GM12878 (cell line): ENCODE results near the gene WDR11. TPM values are rescaled to one million over a fixed set of nuclear protein-coding genes. Genes with fewer than 3 reads are reported as not detected.

Experiments used
- ATAC-seq: fragments of 200-7000 bp; cut with Tn5 transposase; 3 replicates; pipeline ENCODE4 v1.9.1; 2020; ENCODE audit warnings: mild to moderate bottlenecking, moderate library complexity
- BruUV-seq: library from RNA; stranded (reverse); fragments of 400-500 nt; replicated peaks from 2 replicates; lab custom pipeline; 2021; lab: Mats Ljungman, UMichigan
- CTCF ChIA-PET: fragments of 300-600 bp; sonication (Branson Sonifier 250); formaldehyde crosslinking; extraction: SDS; loops from one replicate; lab custom pipeline; 2021; ENCODE audit warnings: inconsistent platforms; lab: Yijun Ruan, JAX
- POLR2A ChIA-PET: fragments of 350-600 bp; formaldehyde crosslinking; extraction: SDS; loops from one replicate; lab custom pipeline; 2021; ENCODE audit warnings: inconsistent platforms; lab: Charles Lee
- RAD21 ChIA-PET: fragments of 300-600 bp; sonication (Branson Sonifier 250); formaldehyde crosslinking; loops from one replicate; lab custom pipeline; 2023; ENCODE audit warnings: antibody characterized with exemption; ENCODE audit not compliant: unreplicated experiment; lab: Charles Lee
- SMC1A ChIA-PET: fragments of 300-600 bp; sonication (Branson Sonifier 250); formaldehyde crosslinking; loops from one replicate; lab custom pipeline; 2023; ENCODE audit not compliant: unreplicated experiment, uncharacterized antibody; lab: Charles Lee
- DNase-seq: peaks from one replicate; pipeline ENCODE4 v3.0.0-alpha.2; 2011; ENCODE audit warnings: low read depth, low spot score
- FAIRE-seq: peaks from 3 replicates; lab custom pipeline; 2011; peaks lifted over from hg19 to GRCh38; lab: Jason Lieb, UNC
- H2AFZ ChIP-seq: 2 replicates; pipeline ENCODE4 v1.6.0; 2011; ENCODE audit warnings: low read depth, low read length, control low read depth; ENCODE audit not compliant: control insufficient read depth
- H3K27ac ChIP-seq: 2 replicates; pipeline ENCODE4 v1.5.1; 2011; ENCODE audit warnings: control low read depth; ENCODE audit not compliant: control insufficient read depth, insufficient read depth
- H3K27me3 ChIP-seq, 2 experiments: replicated peaks in 1 of 2; 2 replicates each; pipeline versions ENCODE4 v1.6.0 to v1.6.1; 2011; ENCODE audit warnings: low read length in 1 of 2; ENCODE audit not compliant: control insufficient read depth in 2 of 2, insufficient read depth in 2 of 2
- H3K36me3 ChIP-seq, 2 experiments: 2 replicates each; pipeline ENCODE4 v1.5.1; 2011; ENCODE audit warnings: low read length in 1 of 2; ENCODE audit not compliant: control insufficient read depth in 2 of 2, insufficient read depth in 2 of 2
- H3K4me1 ChIP-seq: 2 replicates; pipeline ENCODE4 v1.6.1; 2011; ENCODE audit warnings: mild to moderate bottlenecking, low read length, moderate library complexity, mixed read lengths; ENCODE audit not compliant: control insufficient read depth, insufficient read depth
- H3K4me2 ChIP-seq: 2 replicates; pipeline ENCODE4 v1.6.0; 2011; ENCODE audit warnings: control low read depth; ENCODE audit not compliant: control insufficient read depth, insufficient read depth
- H3K4me3 ChIP-seq: fragments of 200-600 bp; sonication (generic); 2 replicates; pipeline ENCODE4 v1.5.1; 2016
- H3K79me2 ChIP-seq: 2 replicates; pipeline ENCODE4 v1.6.0; 2011; ENCODE audit warnings: low read length; ENCODE audit not compliant: control insufficient read depth, insufficient read depth
- H3K9ac ChIP-seq: 2 replicates; pipeline ENCODE4 v1.8.0; 2011; ENCODE audit warnings: low read length, control low read depth, mixed read lengths; ENCODE audit not compliant: control insufficient read depth, insufficient read depth
- H3K9me3 ChIP-seq: replicated peaks from 3 replicates; pipeline ENCODE4 v1.5.1; 2011; ENCODE audit warnings: mild to moderate bottlenecking, low read length; ENCODE audit not compliant: control insufficient read depth, insufficient read depth
- H4K20me1 ChIP-seq: 2 replicates; pipeline ENCODE4 v1.6.0; 2011; ENCODE audit not compliant: control insufficient read depth, insufficient read depth
- ATF2 ChIP-seq: IDR thresholded peaks from 2 replicates; pipeline ENCODE4 v1.6.1; 2012; ENCODE audit warnings: low read length, inconsistent platforms
- CREB1 ChIP-seq: IDR thresholded peaks from 2 replicates; pipeline ENCODE4 v1.6.1; 2012; ENCODE audit warnings: low read depth, mild to moderate bottlenecking, inconsistent platforms
- IKZF1 ChIP-seq: fragments of 450-650 bp; conservative IDR thresholded peaks from 2 replicates; pipeline ENCODE4 v1.6.1; 2017; ENCODE audit warnings: antibody characterized with exemption, mild to moderate bottlenecking
- NFXL1 ChIP-seq: fragments of 450-650 bp; IDR thresholded peaks from 2 replicates; pipeline ENCODE4 v1.6.1; 2017; ENCODE audit warnings: antibody characterized with exemption, mild to moderate bottlenecking, borderline replicate concordance
- SMAD5 ChIP-seq: IDR thresholded peaks from 2 replicates; pipeline ENCODE4 v1.6.1; 2016; ENCODE audit warnings: antibody characterized with exemption, low read depth
- TBL1XR1 ChIP-seq: IDR thresholded peaks from 2 replicates; pipeline ENCODE4 v1.6.1; 2012; ENCODE audit warnings: low read depth, low read length, improper control_type of control experiment
- WRNIP1 ChIP-seq: IDR thresholded peaks from 2 replicates; pipeline ENCODE4 v1.6.1; 2011; ENCODE audit warnings: low read depth, low read length, improper control_type of control experiment, borderline replicate concordance
- YBX1 ChIP-seq: fragments of 450-650 bp; IDR thresholded peaks from 2 replicates; pipeline ENCODE4 v1.6.1; 2016; ENCODE audit warnings: antibody characterized with exemption
- ZBTB33 ChIP-seq: fragments of 450-650 bp; IDR thresholded peaks from 2 replicates; pipeline ENCODE4 v1.6.1; 2017; ENCODE audit warnings: mild to moderate bottlenecking
- ZNF274 ChIP-seq: IDR thresholded peaks from one replicate; pipeline ENCODE4 v1.8.0; 2011; ENCODE audit not compliant: insufficient read length, insufficient read depth
- WGBS: methylation state at CpG from one replicate; pipeline ENCODE4 v1.1.6; 2016; ENCODE audit warnings: low lambda C conversion rate; ENCODE audit not compliant: insufficient replicate concordance, insufficient coverage; ENCODE audit errors: missing lambda C conversion rate; 5-methylcytosine and 5-hydroxymethylcytosine counted together
- in situ Hi-C: fragments of 300-500 bp; cut with MboI; formaldehyde crosslinking; loops from 9 replicates; pipeline ENCODE4 v1.14.3; 2018; ENCODE audit warnings: mixed read lengths
- intact Hi-C: fragments of 100-400 bp; cut with micrococcal nuclease; formaldehyde crosslinking; loops from one replicate; pipeline ENCODE4 v1.14.2; 2022; ENCODE audit not compliant: unreplicated experiment
- polyA plus RNA-seq, 11 experiments: library from polyadenylated mRNA; depleted of rRNA in 4 of 11; unstranded in 6 of 11; stranded (reverse) in 5 of 11; fragments of >200 nt; fragmentation: Nextera tagmentation in 4 of 11; fragmentation: Illumina TruSeq in 1 of 11; extraction: Ambion mirVana in 4 of 11; extraction: Trizol in 1 of 11; gene quantifications; 1 replicate in 1 of 11; 2 replicates in 10 of 11; pipeline versions ENCODE4 v1.2.1 to v1.2.3, GENCODE V29; 2011 to 2016; ENCODE audit warnings: inconsistent platforms in 2 of 11, missing spikeins in 2 of 11, low read depth in 1 of 11
- total RNA-seq, 4 experiments: library from RNA; depleted of rRNA in 3 of 4; stranded (reverse); fragments of >200 nt in 3 of 4; fragmentation: Illumina TruSeq in 1 of 4; extraction: Trizol in 1 of 4; gene quantifications; 2 replicates each; pipeline versions ENCODE4 v1.2.1 to v1.2.3, GENCODE V29; 2013 to 2021

Gene WDR11
- total and polyA plus RNA-seq, 10 of the 15 experiments (the other 5 are each of a cell fraction or from before 2014, with no cell fraction given), result 21.3 to 132 (median 42.6) TPM

- H3K36me3 ChIP-seq, result no peaks in the 10 kb centered on the region
- no peaks in the 10 kb centered on the region for H4K20me1 ChIP-seq
- H3K27me3 ChIP-seq, result no peaks in the 10 kb centered on the region
- no peak for FAIRE-seq
- no peak overlapping the region for H3K9ac ChIP-seq
- no peaks in the 10 kb centered on the region for H3K4me1 ChIP-seq
- H3K4me2 ChIP-seq, result no peak overlapping the region
- no peak for ATAC-seq
- H3K79me2 ChIP-seq, result no peaks in the 10 kb centered on the region
- no peak for TF ChIP-seq IKZF1
- no peak for TF ChIP-seq ZBTB33
- TF ChIP-seq CREB1, result no peak
- no peak for TF ChIP-seq NFXL1
- TF ChIP-seq WRNIP1, result no peak
- TF ChIP-seq YBX1, result no peak
- TF ChIP-seq TBL1XR1, result no peak
- TF ChIP-seq ATF2, result no peak
- no peak for TF ChIP-seq SMAD5
- TF ChIP-seq ZNF274, result no peak
- no peak for DNase-seq
- 55% methylated on average over 6 of the region's 6 CpGs for WGBS
- no TSS peak for BruUV-seq
- POLR2A ChIA-PET, result interaction anchor here (0.6 kb wide), 1 partner anchor 93 kb away, joined by 4 read pairs; no protein-coding TSS in a partner anchor
- RAD21 ChIA-PET, result no interaction called here
- H3K27ac ChIP-seq, result no peak overlapping the region
- in situ Hi-C loops (no loop called here), intact Hi-C loops (no loop called here)
- CTCF ChIA-PET, result no interaction called here
- SMC1A ChIA-PET, result no interaction called here
- no peak overlapping the region for H2AFZ ChIP-seq
- no peaks in the 10 kb centered on the region for H3K9me3 ChIP-seq
- no peak overlapping the region for H3K4me3 ChIP-seq
These were observed 17.8 kb upstream of the WDR11 start for GRCh38 chr10:120833222-120833928.
